ENCODE results near the gene CKB.

Gene CKB

DNA sequence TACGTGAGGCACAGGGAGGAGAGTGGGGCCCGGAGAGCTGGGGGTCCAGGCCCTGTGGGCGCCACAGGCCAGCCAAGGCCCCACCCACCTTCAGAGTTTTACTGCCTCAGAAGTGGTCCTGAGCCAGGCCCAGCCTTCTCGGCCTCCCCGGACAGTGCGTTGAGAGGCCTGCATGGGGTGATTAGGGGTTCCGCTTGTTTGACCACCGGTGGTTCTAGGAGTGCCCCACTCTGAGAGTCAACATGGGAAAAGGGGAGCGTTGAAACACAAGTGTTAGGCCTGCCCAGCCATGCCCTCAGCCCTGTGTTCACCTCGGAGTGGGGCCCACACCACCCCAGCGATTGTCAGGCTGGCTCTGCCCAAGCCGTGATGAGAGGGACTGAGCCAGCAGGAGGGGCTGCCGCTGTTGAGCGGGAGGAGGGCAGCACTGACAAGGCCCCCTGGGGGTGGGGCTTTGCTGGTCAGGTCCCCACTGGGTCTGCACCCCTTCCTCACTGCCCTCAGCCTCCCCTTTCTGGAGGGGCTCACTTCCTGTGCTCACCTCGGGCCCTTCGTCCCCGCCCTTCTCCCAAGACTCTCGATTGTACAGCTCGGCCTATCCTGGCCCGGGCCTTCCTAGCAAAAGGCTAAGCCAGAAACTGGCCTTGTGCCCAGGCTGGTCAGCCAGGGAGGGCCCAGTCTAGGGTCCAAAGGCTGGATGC lies 4.8 kb downstream of the CKB start:
- H3K4me3 ChIP-seq (replicated peaks; ENCODE audit: insufficient read depth, low read length): no peak overlapping the region
- DNase-seq (ENCODE audit: low read depth in 1 of 2, low spot score in 1 of 2): no peak
- TF ChIP-seq, protein P1, sequence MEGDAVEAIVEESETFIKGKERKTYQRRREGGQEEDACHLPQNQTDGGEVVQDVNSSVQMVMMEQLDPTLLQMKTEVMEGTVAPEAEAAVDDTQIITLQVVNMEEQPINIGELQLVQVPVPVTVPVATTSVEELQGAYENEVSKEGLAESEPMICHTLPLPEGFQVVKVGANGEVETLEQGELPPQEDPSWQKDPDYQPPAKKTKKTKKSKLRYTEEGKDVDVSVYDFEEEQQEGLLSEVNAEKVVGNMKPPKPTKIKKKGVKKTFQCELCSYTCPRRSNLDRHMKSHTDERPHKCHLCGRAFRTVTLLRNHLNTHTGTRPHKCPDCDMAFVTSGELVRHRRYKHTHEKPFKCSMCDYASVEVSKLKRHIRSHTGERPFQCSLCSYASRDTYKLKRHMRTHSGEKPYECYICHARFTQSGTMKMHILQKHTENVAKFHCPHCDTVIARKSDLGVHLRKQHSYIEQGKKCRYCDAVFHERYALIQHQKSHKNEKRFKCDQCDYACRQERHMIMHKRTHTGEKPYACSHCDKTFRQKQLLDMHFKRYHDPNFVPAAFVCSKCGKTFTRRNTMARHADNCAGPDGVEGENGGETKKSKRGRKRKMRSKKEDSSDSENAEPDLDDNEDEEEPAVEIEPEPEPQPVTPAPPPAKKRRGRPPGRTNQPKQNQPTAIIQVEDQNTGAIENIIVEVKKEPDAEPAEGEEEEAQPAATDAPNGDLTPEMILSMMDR (IDR thresholded peaks at IDR 0.05; ENCODE audit: insufficient read depth, low read length): no peak
- no peak for TF ChIP-seq SPI1 (IDR thresholded peaks at IDR 0.05; ENCODE audit: borderline replicate concordance, low read depth)
- no peak for TF ChIP-seq GABPA (IDR thresholded peaks at IDR 0.05; ENCODE audit: low read depth)
- TF ChIP-seq REST (IDR thresholded peaks at IDR 0.05; ENCODE audit: insufficient replicate concordance, low read depth): no peak
- no peak for TF ChIP-seq POLR2AphosphoS5 (IDR thresholded peaks at IDR 0.05; ENCODE audit: low read depth)
- H3K27ac ChIP-seq (replicated peaks): no peak overlapping the region
- H3K27me3 ChIP-seq (ENCODE audit: insufficient read depth, poor library complexity, severe bottlenecking): peaks cover 11% of the 10 kb centered on the region

DNA sequence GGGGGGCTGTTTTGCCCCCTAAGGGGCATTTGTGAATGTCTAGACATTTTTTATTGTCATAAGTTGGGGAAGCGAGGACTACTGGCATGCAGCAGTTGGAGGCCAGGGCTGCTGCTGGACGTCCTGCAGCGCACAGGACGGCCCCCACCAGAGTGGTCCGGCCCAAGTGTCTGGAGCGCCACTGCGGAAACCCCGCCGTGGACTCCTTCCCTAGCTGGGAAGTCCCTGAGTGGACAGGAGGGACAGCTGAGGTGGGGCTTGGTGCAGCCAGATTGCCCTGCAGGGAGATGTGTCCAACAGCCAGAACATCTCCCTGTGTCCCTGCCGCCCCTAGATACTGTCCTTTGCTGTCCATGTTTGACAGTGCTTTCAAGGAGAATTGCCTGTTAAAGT lies 5.5 kb downstream of the CKB start:
- TF ChIP-seq REST (IDR thresholded peaks at IDR 0.05; ENCODE audit: insufficient replicate concordance, low read depth) (no peak), GABPA (IDR thresholded peaks at IDR 0.05; ENCODE audit: low read depth) (no peak), SPI1 (IDR thresholded peaks at IDR 0.05; ENCODE audit: borderline replicate concordance, low read depth) (no peak), POLR2AphosphoS5 (IDR thresholded peaks at IDR 0.05; ENCODE audit: low read depth) (no peak)
- TF ChIP-seq, protein P1 (IDR thresholded peaks at IDR 0.05; ENCODE audit: insufficient read depth, low read length): no peak
- no peak overlapping the region for H3K4me3 ChIP-seq (replicated peaks; ENCODE audit: insufficient read depth, low read length)
- no peak for DNase-seq (ENCODE audit: low read depth in 1 of 2, low spot score in 1 of 2)
- H3K27me3 ChIP-seq (ENCODE audit: insufficient read depth, poor library complexity, severe bottlenecking): peaks cover 8% of the 10 kb centered on the region
- no peak overlapping the region for H3K27ac ChIP-seq (replicated peaks)

DNA sequence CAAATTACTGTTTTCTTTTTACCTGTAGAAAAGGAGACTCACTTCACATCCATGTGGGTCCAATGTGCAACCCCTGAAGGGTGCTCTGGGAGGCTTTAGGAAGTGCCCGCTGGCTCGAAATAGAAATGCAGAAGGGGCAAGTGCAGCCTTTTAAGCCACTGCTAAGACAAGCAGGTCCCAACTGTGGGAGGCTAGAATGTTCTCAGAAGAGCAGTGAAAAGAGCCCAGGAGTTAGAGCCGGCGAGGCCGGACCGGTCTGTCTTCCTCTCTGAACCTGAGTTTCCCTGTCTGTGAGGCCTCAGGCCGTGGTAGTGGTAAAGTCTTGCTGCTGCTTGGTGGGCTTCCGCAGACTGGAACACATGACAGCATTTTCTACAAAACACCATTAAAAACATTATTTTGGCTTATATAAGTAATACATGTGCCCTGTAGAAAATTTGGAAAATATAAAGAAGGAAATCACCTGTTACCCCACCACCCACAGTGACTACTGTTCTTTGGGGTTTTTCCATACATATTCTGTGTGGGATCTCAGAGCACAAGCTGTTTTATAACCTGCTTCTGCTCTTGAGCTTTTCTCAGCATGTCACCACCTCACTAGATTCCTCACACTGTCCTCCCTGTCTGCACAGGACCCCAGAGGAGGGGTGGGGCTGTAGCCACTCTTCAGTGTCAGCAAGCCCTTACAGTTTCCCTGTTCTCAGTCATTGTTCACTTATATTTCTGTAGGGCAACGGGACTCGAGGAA lies 6.0 kb downstream of the CKB start:
- no peak for DNase-seq (ENCODE audit: low read depth in 1 of 2, low spot score in 1 of 2)
- Histone ChIP-seq H3K27ac (replicated peaks) (no peak overlapping the region), H3K27me3 (ENCODE audit: insufficient read depth, poor library complexity, severe bottlenecking) (peaks cover 3% of the 10 kb centered on the region), H3K4me3 (replicated peaks; ENCODE audit: insufficient read depth, low read length) (no peak overlapping the region)
- TF ChIP-seq SPI1 (IDR thresholded peaks at IDR 0.05; ENCODE audit: borderline replicate concordance, low read depth): no peak
- TF ChIP-seq POLR2AphosphoS5 (IDR thresholded peaks at IDR 0.05; ENCODE audit: low read depth): no peak
- TF ChIP-seq REST (IDR thresholded peaks at IDR 0.05; ENCODE audit: insufficient replicate concordance, low read depth): no peak
- TF ChIP-seq, protein P1 (IDR thresholded peaks at IDR 0.05; ENCODE audit: insufficient read depth, low read length): no peak
- no peak for TF ChIP-seq GABPA (IDR thresholded peaks at IDR 0.05; ENCODE audit: low read depth)
